GM19351 (cell line): ENCODE results near the gene ATP13A3.
A peak's percentile ranks its signal among the peaks of the same experiment; 100 is the strongest.

Experiments
- ATAC-seq: cut with Tn5 transposase; IDR thresholded peaks from one replicate; pipeline ENCODE4 v1.9.1; 2021; ENCODE audit warnings: mild to moderate bottlenecking, moderate library complexity; ENCODE audit not compliant: unreplicated experiment

ATP13A3 gene

GRCh38 chr3:194476784-194477183, 10.0 kb downstream of the ATP13A3 start:
- ATAC-seq = no peak

DNA sequence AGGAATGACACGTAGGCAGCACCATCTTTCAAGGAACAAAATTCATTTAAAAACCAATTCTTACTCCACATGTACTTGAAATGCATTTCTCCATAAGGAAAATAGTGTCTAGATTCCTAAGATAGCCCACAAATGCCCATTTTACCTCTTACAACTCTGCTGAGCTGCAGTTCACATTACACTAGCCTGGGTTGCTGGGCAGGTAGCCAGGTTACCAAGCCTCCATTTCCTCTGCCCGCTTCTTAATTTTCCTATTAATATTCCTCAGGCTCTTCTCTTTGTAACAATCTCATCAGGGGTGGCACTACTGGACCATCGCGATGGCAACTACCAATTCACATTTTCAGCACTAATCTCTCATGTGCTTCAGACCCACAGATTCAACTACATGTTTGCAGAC, 10.8 kb downstream of the ATP13A3 start:
- no peak for ATAC-seq

- ATAC-seq = no peak
Observed at GRCh38 chr3:194475138-194475932, 11.5 kb downstream of the ATP13A3 start.

DNA sequence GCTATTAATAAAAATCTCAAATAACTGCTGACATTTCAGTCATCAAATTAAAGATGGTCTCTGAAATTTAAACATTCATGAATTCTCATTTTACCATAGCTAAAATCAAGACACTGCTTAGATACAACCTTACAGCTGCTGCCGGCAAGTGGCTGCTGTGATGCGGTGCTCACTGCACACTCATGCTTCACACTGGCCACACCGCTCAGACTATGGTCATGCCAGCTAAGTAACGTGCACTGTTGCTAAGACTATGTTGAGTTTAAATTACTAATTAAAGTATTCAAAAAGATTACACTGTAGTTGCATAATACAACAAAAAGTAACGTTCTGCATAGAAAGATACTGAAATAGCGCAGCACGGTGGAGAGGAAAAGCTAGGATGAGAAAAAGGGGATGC, 12.1 kb downstream of the ATP13A3 start:
- ATAC-seq = no peak

DNA sequence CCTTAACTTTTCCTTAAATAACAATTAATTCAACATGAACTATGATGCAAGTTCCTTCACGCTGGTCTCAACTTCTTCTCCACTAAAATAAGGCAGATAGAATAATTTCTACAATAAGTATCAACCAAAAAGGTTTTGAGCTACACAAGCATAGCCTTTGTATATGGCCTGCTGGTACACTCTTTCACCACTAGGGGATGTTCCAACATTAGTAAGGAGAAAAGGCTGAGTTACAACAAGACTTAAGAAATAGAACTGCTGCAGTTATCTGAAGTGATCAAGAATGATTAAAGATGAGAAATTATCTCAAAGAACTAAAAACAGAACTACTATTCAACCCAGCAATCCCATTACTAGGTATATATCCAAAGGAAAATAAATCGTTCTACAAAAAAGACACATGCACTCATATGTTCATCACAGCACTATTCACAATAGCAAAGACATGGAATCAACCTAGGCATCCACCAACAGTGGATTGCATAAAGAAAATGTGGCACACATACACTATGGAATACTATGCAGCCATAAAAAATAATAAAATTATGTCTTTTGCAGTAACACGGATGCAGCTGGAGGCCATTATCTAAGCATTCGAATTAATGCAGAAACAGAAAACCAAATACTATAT, 14.4 kb downstream of the ATP13A3 start:
- peak; percentile 75 for ATAC-seq

DNA sequence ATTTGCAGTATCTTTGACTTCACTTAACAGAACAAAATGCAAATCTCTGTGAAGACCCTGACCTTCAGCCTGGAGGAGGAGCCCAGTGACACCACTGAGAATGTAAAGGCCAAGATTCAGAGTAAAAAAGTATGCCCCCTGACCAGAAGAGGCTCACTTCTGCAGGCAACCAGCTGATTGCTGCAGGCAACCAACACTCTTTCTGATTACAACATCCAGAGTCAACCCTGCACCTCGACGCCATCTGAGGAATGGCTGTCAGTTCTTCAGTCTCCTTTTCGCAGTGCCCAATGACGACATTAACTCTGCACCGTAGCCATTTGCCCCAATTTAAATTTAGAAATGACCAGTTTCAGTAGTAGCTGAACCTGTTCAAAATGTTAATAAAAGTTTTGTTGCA, 14.9 kb downstream of the ATP13A3 start:
- ATAC-seq = no peak

DNA sequence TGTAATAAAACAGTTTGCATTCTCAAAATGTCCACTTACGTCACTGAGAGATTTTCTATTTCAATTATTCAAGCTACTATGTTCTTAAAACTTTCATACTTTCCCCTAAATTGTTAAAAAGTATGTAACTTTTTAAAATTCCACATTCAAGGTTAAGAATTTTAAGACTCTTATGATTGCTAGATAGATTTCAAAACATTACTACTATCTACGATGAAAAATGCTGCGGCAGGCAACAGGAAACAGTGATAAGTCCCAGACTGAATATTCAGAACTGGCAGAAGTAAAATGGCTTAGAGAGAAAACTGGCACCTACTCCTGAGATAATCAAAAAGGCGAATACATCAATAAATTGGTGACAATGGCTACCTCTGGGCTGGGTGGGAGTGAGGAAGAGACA, 16.2 kb downstream of the ATP13A3 start:
- ATAC-seq = no peak

DNA sequence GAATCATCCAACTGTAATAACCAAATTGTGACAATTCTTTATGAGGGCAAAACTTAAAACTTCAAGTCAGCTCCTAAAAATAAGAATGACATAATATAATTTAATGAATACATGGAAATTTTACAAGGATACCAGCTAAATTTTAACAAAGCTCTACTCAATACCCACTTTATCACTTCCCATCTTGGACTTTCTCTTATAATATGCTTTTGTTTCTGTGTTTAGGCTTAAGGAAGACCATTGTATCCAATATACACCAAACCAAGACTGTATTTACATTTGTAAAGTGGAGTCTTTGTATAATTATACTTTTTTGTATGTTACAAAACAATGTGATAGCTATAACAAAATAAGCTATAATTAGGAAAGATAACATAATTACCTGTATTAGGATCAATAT, 16.8 kb downstream of the ATP13A3 start:
- ATAC-seq = no peak

GRCh38 chr3:194468086-194468485, 18.7 kb downstream of the ATP13A3 start:
- ATAC-seq = no peak

GRCh38 chr3:194466761-194467356, 19.9 kb downstream of the ATP13A3 start:
- no peak for ATAC-seq

DNA sequence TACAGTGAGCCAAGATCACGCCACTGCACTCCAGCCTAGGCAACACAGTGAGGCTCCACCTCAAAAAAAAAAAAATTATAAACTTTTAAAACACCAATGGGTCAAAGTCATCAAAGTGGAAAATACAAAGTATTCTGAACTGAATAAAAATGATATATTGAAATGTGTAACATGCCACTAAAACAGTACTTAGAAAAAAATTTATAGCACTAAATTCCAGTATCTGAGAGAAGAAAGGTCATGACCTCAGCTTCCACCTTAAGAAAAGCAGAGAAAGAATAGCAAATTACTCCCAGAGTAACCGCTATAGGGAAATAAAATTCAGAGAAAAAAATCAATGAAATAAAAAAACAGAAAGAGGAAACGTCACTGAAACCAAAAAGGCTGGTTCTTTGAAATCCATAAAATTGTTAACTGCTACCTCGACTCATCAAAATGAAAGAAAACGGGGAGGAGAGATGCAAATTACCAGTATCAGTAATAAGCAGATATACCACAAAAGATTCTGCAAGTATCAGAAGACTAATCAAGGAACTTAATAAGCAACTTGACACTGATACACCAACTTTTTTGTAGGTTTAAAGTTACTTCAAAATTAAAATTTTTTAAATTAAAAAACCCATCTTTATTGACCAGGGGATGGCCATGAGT, 20.8 kb downstream of the ATP13A3 start:
- ATAC-seq = peak; percentile 68

DNA sequence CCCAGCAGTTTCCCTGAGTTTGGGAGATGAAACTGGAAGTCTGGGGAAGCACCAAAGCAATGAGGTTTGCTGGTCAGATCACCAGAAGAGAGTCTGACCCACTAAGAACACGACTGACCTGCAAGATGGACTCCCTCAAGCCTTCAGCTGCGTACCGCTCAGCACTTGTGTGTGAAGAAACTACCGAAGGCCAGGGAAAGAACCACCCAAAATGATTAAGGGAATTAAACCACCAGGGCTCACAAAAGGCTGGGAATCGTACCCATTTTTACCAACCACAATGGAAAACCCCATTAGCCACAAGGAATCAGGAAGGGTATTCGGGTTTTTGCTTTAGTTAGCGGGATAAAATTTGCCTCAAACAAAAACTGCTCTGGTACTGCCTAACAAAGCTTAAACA, 21.6 kb downstream of the ATP13A3 start:
- no peak for ATAC-seq

DNA sequence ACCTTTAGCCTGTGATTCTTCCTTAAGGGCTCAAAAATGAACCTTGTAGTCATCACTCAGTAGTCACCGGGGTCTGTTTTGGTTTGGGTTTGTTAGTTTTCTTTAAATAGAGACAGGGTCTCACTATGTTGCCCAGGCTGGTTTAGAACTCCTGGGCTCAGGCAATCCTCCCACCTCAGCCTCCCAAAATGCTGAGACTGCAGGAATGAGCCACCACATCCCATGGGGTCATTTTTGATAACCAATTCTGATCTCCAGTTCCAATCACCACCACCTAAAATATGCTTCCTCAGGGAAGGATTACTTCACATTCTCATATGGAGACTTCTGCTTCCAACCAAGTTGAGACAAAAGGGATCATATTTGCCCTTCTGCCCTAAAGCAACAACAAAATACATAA, 22.1 kb downstream of the ATP13A3 start:
- ATAC-seq = no peak

DNA sequence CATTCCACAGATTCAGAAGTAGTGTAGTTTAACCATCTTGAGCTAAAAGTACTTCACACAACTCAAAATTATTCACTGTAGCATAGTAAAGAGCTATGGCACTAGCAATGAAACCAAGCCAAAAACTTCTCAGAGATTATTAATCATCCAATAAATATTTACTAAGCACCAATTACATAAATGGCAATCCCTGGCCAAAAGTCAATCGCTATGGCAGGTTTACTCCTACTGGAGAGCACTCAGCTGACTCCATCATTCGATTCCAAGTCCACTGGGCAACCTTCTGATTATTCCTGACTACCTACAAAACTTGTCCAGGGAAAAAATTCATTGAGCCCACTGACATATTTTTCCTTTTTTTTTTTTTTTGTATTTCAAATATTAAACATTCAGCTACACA, 23.9 kb downstream of the ATP13A3 start:
- ATAC-seq = no peak

DNA sequence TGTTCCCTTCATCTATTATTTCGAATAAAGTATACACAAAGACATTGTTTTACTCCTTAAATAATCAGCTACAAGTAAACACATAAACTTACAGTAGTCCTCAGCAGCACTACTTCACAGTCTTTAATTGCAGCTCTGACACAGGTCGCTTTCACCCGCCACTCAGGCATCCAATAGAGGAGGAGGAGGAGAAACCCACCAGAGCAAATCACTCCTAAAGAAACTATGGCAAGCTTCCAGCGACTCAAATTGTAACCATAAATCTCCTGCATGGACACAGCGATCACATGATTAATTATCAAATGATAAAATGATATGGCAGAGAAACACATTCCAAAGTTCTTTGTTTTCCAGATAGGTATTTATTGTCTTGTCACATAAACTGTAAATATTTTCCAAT, 26.2 kb downstream of the ATP13A3 start:
- no peak for ATAC-seq

GRCh38 chr3:194458131-194458530, 28.7 kb downstream of the ATP13A3 start:
- no peak for ATAC-seq

GRCh38 chr3:194455481-194455880, 31.3 kb downstream of the ATP13A3 start:
- ATAC-seq = no peak

DNA sequence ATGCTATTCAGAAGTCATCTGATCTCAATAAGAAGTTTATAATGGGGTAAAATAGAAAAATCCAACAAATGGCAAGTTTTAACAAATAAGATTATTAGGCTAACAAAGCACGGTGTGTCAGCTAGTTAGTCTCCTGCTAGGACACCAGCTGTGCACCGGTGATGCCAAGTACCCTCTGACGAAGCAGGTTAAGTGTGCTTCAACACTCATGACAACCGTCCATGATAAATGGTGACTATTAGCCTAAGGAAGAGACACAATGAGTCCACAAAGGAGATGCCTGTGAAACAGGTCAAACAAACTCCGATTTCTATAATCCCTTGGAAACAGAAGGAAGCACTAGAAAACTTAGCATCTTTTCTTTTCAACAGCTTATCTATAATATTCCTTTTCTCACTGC, 36.5 kb downstream of the ATP13A3 start:
- ATAC-seq = no peak

DNA sequence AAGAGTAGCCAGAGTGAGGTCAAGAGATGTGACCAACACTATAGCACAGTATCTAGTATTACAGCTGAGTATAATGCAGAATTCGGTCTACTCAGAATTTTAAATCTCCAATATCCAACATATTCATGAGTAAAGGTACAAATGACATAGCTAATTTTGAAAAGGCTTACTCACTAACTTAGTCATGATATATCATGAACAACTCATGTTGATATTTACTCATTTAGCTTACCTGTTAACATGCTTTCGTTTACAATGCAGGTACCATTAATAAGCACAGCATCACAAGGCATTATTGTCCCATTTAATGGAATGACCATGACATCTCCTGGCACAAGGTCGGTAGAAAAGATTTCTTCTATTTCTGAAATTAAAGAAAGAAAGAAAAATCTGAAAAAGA, 36.9 kb downstream of the ATP13A3 start:
- ATAC-seq = no peak

DNA sequence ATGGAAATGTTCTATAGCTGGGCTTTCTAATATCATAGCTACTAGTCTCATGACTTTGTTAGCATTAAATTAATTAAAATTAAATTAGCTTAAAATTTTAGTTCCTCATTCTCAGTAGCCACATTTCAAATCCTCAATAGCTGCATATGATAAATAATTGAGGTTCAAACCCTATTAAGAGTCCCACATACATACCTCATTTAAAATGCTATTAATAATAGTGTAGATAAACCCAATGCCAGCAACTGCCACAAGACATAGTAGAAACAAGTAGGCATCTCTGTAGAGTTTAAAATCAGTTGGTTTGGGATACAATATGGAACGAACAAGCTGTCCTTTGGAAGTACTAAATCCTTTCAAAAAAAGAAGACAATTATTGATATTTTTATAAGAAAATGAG, 39.1 kb downstream of the ATP13A3 start:
- no peak for ATAC-seq

- no peak for ATAC-seq
Observed at GRCh38 chr3:194447161-194447560, 39.6 kb downstream of the ATP13A3 start.

DNA sequence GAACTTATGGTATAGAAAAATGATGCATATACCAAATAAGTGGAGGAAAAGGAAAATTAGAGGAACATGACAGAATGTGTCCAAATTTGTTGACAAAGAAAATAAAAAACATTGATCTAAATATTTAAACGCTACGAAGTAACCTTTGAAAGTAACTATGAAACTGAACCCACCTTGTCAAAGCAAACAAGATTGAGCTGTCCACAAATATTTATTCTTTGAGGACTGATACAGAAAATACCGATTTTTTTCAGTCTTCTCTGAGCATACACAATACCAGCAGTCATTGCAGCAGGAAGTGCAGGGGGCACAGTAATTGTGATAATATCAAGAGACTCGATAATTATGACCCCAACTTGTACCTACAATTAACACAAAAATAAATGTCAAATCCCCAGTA, 40.0 kb downstream of the ATP13A3 start:
- ATAC-seq = no peak
